Natural killer cell (primary cell): Measurements from ENCODE around the gene TNFRSF12A. TPM values are rescaled to one million over a fixed set of nuclear protein-coding genes. Genes with fewer than 3 reads are reported as not detected.

Source experiments
- ATAC-seq, 3 donors: fragments of 150-1000 bp in 2 of 3; fragments of 200-7000 bp in 1 of 3; cut with Tn5 transposase; 1 replicate in 1 of 3; 2 replicates in 2 of 3; pipeline ENCODE4 v1.10.0; 2021; ENCODE audit warnings: mild to moderate bottlenecking in 2 of 3, moderate library complexity in 2 of 3
- DNase-seq, 2 donors: peaks; one replicate each; pipeline versions ENCODE4 v3.0.0 to v3.0.0-alpha.2; 2013 to 2021; ENCODE audit warnings: mixed read lengths in 1 of 2
- H3K27ac ChIP-seq: one replicate; pipeline ENCODE4 v1.5.1; 2013; ENCODE audit warnings: mild to moderate bottlenecking, low read length
- H3K27me3 ChIP-seq: one replicate; pipeline ENCODE4 v1.6.1; 2013; ENCODE audit warnings: low read length; ENCODE audit not compliant: control insufficient read depth, insufficient read depth
- H3K36me3 ChIP-seq: one replicate; pipeline ENCODE4 v1.6.1; 2013; ENCODE audit warnings: low read length; ENCODE audit not compliant: control insufficient read depth, insufficient read depth
- H3K4me1 ChIP-seq: one replicate; pipeline ENCODE4 v1.6.1; 2013; ENCODE audit warnings: low read length; ENCODE audit not compliant: control insufficient read depth, insufficient read depth
- H3K4me3 ChIP-seq: one replicate; pipeline ENCODE4 v1.5.1; 2013; ENCODE audit warnings: low read length
- H3K9me3 ChIP-seq: one replicate; pipeline ENCODE4 v1.6.1; 2013; ENCODE audit warnings: low read length; ENCODE audit not compliant: control insufficient read depth, insufficient read depth
- H3K27ac Mint-ChIP-seq, 2 donors: one replicate each; pipeline ENCODE4 v1.8.0; 2022; ENCODE audit warnings: mild to moderate bottlenecking in 2 of 2, mixed read lengths in 2 of 2, moderate library complexity in 1 of 2
- H3K27me3 Mint-ChIP-seq, 2 donors: one replicate each; pipeline ENCODE4 v1.8.0; 2022; ENCODE audit warnings: low read depth in 2 of 2, mixed read lengths in 2 of 2
- H3K36me3 Mint-ChIP-seq: one replicate; pipeline ENCODE4 v1.8.0; 2022; ENCODE audit warnings: mixed read lengths
- H3K4me1 Mint-ChIP-seq, 2 donors: one replicate each; pipeline ENCODE4 v1.8.0; 2022; ENCODE audit warnings: mixed read lengths in 2 of 2
- H3K4me3 Mint-ChIP-seq: one replicate; pipeline ENCODE4 v1.8.0; 2022; ENCODE audit warnings: mild to moderate bottlenecking, moderate library complexity, mixed read lengths
- H3K9me3 Mint-ChIP-seq, 2 donors: one replicate each; pipeline ENCODE4 v1.8.0; 2022; ENCODE audit warnings: mixed read lengths in 2 of 2
- CTCF ChIP-seq: fragments of 200-600 bp; IDR thresholded peaks from one replicate; pipeline ENCODE4 v1.8.0; 2022; ENCODE audit warnings: antibody characterized with exemption
- WGBS: methylation state at CpG from one replicate; pipeline ENCODE4 v1.1.7; 2013; ENCODE audit warnings: missing lambda C conversion rate; ENCODE audit not compliant: insufficient coverage; 5-methylcytosine and 5-hydroxymethylcytosine counted together
- intact Hi-C: fragments of 100-400 bp; cut with micrococcal nuclease; formaldehyde crosslinking; loops from one replicate; pipeline ENCODE4 v1.14.2; 2022
- total RNA-seq, 4 donors: library from RNA; stranded (reverse); fragments of 120-200 nt in 1 of 4; gene quantifications; one replicate each; pipeline versions ENCODE4 v1.2.3 to v1.2.4, GENCODE V29; 2013 to 2022

The TNFRSF12A gene
- total RNA-seq, 3 donors from 2014 or later (not counting 1 experiment from before 2014, with no cell fraction given), result 2.4 to 3.7 (median 3.1) TPM

DNA sequence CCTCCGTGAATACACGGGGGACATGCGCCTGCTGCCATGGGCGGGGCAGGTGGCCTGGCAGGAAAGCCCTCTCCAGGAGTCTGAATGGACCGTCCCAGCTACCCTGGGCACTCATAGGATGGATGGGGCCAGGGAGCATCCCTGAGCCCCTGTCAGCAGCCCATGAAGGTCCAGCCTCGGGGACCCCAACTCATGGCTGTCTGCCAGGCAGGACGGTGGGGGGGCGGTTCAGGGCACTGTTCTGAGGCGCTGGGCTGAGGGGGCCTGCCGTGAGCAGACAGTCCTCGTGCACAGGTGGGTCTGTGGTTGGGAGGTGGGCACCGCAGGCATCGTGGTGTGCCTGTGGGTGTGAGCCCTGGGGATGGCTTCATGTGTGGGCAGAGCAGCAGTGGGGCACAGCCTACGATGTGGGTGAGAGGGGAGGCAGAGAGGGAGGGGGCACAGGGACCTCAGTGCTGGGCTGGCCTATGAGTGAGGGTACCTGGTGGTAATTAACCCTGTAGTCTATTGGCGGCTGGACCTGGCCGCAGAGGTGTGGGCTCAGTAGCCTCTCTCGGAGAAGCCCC is 33.5 kb upstream of the TNFRSF12A start:
- no peak overlapping the region for H3K4me3 ChIP-seq
- no peak for ATAC-seq
- peaks cover 12% of the 10 kb centered on the region for H3K4me1 ChIP-seq
- no peaks in the 10 kb centered on the region for H3K36me3 ChIP-seq
- Mint-ChIP-seq H3K4me1 (peaks cover 0 to 3% of the 10 kb centered on the region in 2 donors), H3K9me3 (no peaks in the 10 kb centered on the region), H3K4me3 (no peak overlapping the region), H3K27me3 (no peaks in the 10 kb centered on the region), H3K36me3 (no peaks in the 10 kb centered on the region), H3K27ac (no peak overlapping the region)
- 66% methylated on average over 17 of the region's 17 CpGs for WGBS
- no peaks in the 10 kb centered on the region for H3K9me3 ChIP-seq
- no peak overlapping the region for H3K27ac ChIP-seq
- no peaks in the 10 kb centered on the region for H3K27me3 ChIP-seq
- TF ChIP-seq CTCF, result no peak
- intact Hi-C loops, result no loop called here
- no peak for DNase-seq

DNA sequence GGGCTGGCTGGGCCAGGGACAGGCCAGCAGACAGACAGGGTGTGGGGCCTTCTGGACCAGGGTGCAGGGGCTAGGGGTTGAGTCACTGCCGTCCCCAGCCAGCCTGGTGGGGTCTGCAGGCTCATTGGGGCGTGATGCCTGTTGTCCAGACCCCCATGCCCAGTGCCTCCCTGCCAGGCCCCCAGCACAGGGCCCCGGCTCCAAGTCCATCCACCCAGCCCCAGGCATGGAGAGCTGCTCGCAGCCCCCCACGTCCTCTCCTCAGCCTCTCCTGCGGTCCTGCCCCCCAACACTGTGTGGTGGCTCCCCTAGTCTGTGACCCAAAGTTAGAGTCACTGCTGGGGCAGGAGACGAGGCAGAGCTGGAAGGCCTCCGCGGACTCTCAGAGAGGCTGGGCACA is 32.9 kb upstream of the TNFRSF12A start:
- no peak for ATAC-seq
- H3K27me3 Mint-ChIP-seq, result no peaks in the 10 kb centered on the region
- H3K4me1 ChIP-seq, result peaks cover 12% of the 10 kb centered on the region
- no peaks in the 10 kb centered on the region for H3K4me1 Mint-ChIP-seq
- no peaks in the 10 kb centered on the region for H3K9me3 Mint-ChIP-seq
- no peaks in the 10 kb centered on the region for H3K36me3 ChIP-seq
- TF ChIP-seq CTCF, result no peak
- no peaks in the 10 kb centered on the region for H3K27me3 ChIP-seq
- H3K27ac Mint-ChIP-seq, result no peak overlapping the region
- no peak overlapping the region for H3K4me3 ChIP-seq
- DNase-seq, result no peak
- H3K36me3 Mint-ChIP-seq, result no peaks in the 10 kb centered on the region
- WGBS, result 88% methylated on average over 9 of the region's 9 CpGs
- no peak overlapping the region for H3K27ac ChIP-seq
- intact Hi-C loops, result no loop called here
- no peaks in the 10 kb centered on the region for H3K9me3 ChIP-seq
- no peak overlapping the region for H3K4me3 Mint-ChIP-seq

DNA sequence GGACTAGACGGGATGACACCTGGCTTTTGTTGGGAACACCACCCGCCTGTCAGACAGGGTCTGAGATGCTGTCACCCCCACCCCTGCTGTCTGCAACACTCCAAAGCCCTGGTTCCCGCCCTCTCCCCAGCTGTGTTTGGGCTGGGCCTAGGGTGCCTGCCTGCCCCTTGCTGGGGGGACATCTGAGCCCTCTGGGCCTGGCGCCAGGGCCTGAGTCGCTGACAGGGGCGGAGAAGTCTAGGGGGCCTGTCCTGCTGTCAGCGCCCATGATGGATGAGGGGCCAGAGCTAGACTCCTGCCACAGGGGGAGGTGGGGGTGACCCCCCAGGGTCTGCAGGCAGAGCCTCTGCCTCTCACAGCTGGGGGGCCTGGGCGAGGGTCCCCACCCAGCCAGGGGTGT is 32.3 kb upstream of the TNFRSF12A start:
- H3K9me3 Mint-ChIP-seq, result no peaks in the 10 kb centered on the region

More for the DNA sequence above, 32.3 kb upstream of the TNFRSF12A start:
- H3K27me3 Mint-ChIP-seq, result no peaks in the 10 kb centered on the region
- peaks cover 12% of the 10 kb centered on the region for H3K4me1 ChIP-seq
- TF ChIP-seq CTCF, result no peak
- H3K27ac ChIP-seq, result no peak overlapping the region
- DNase-seq (no peak), ATAC-seq (no peak)
- no peak overlapping the region for H3K4me3 Mint-ChIP-seq
- H3K27ac Mint-ChIP-seq, result no peak overlapping the region
- H3K27me3 ChIP-seq, result no peaks in the 10 kb centered on the region
- WGBS, result 82% methylated on average over 8 of the region's 8 CpGs
- H3K36me3 ChIP-seq, result no peaks in the 10 kb centered on the region
- no peaks in the 10 kb centered on the region for H3K9me3 ChIP-seq
- intact Hi-C loops, result no loop called here
- no peak overlapping the region for H3K4me3 ChIP-seq
- H3K36me3 Mint-ChIP-seq, result no peaks in the 10 kb centered on the region
- no peaks in the 10 kb centered on the region for H3K4me1 Mint-ChIP-seq
